Measurements from ENCODE around the gene DBR1. TPM values are rescaled to one million over a fixed set of nuclear protein-coding genes. Genes with fewer than 3 reads are reported as not detected.

DBR1 gene
- polyA plus RNA-seq, 1 donor: 13.7 TPM

DNA sequence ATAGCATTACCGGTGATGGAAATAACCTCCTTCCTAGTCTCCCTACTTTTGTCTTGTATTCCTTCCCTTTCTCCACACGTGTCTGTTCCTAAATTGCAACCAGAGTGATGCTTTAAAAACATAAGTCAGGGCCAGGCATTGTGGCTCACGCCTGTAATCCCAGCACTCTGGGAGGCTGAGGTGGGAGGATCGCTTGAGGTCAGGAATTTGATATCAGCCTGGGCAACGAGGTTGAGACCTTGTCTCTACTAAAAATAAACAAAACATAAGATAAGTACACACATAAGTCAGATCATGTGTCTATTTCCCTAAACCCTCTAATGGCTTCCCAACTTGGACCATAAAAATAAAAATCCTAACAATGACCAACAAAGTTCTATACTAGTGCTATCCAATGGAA is 30.8 kb upstream of the DBR1 start:
- no peak overlapping the region for H3K4me3 ChIP-seq (ENCODE audit: low read length)
- H3K36me3 ChIP-seq (ENCODE audit: control insufficient read depth, insufficient read depth, low read length): peaks cover 10% of the 10 kb centered on the region
- no peaks in the 10 kb centered on the region for H3K27me3 ChIP-seq (ENCODE audit: control insufficient read depth, insufficient read depth, low read length)
- WGBS (ENCODE audit: insufficient coverage, low lambda C conversion rate): 50% methylated on average over 2 of the region's 5 CpGs
- H3K27ac ChIP-seq (ENCODE audit: low read length): no peak overlapping the region
- no peaks in the 10 kb centered on the region for H3K9me3 ChIP-seq (ENCODE audit: control insufficient read depth, low read depth, low read length)
- H3K4me1 ChIP-seq (ENCODE audit: control insufficient read depth, insufficient read depth, low read length): no peaks in the 10 kb centered on the region
- no peak for DNase-seq

DNA sequence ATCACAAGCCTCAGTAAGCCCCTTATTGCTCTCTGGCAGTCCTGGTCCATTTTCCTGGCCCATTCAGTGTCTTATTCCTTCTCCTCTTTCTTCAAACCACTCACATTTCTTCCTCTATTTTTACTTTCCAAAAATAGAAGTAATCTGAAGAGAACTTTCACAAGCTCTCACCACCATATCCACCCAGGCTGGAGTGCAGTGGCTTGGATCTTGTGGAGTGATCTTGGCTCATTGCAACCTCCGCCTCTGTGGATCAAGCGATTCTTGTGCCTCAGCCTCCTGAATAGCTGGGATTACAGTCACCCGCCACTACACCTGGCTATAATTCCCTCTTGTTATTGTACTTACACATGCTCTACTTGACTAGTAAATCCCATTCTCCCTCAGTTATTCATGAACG is 29.2 kb upstream of the DBR1 start:
- Histone ChIP-seq H3K36me3 (ENCODE audit: control insufficient read depth, insufficient read depth, low read length) (peaks cover 8% of the 10 kb centered on the region), H3K27ac (ENCODE audit: low read length) (no peak overlapping the region), H3K27me3 (ENCODE audit: control insufficient read depth, insufficient read depth, low read length) (no peaks in the 10 kb centered on the region), H3K4me1 (ENCODE audit: control insufficient read depth, insufficient read depth, low read length) (no peaks in the 10 kb centered on the region), H3K4me3 (ENCODE audit: low read length) (no peak overlapping the region), H3K9me3 (ENCODE audit: control insufficient read depth, low read depth, low read length) (no peaks in the 10 kb centered on the region)
- no peak for DNase-seq
- 94% methylated on average over 2 of the region's 4 CpGs for WGBS (ENCODE audit: insufficient coverage, low lambda C conversion rate)

- WGBS (ENCODE audit: insufficient coverage, low lambda C conversion rate): no CpG with 5 or more reads among the region's 3 CpGs
- no peak for DNase-seq
- Histone ChIP-seq H3K27ac (ENCODE audit: low read length) (no peak overlapping the region), H3K36me3 (ENCODE audit: control insufficient read depth, insufficient read depth, low read length) (peaks cover 8% of the 10 kb centered on the region), H3K4me1 (ENCODE audit: control insufficient read depth, insufficient read depth, low read length) (no peaks in the 10 kb centered on the region), H3K27me3 (ENCODE audit: control insufficient read depth, insufficient read depth, low read length) (no peaks in the 10 kb centered on the region), H3K9me3 (ENCODE audit: control insufficient read depth, low read depth, low read length) (no peaks in the 10 kb centered on the region), H3K4me3 (ENCODE audit: low read length) (no peak overlapping the region)
Observed at GRCh38 chr3:138202945-138203701, 28.4 kb upstream of the DBR1 start.

DNA sequence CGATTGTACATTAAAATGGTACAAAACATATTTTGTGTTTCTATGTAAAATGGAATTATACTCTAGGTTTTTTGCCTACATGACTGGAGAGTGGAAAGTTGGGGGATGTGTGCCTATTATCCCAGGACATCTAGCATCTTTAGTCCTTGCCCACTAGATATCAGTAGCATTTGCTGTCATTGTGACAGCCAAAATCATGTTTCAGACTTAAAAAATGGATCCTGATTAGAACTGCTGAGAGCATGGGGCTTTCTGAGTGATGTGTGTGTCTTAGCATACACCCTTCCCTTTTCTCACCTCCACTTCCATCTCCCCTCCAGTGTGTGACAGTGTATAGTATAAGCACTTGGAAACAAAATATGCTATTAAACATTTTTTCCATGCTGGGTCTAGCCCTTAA is 25.7 kb upstream of the DBR1 start:
- Histone ChIP-seq H3K4me3 (ENCODE audit: low read length) (no peak overlapping the region), H3K36me3 (ENCODE audit: control insufficient read depth, insufficient read depth, low read length) (peaks cover 6% of the 10 kb centered on the region), H3K9me3 (ENCODE audit: control insufficient read depth, low read depth, low read length) (no peaks in the 10 kb centered on the region), H3K27ac (ENCODE audit: low read length) (no peak overlapping the region), H3K4me1 (ENCODE audit: control insufficient read depth, insufficient read depth, low read length) (peaks cover 5% of the 10 kb centered on the region), H3K27me3 (ENCODE audit: control insufficient read depth, insufficient read depth, low read length) (no peaks in the 10 kb centered on the region)
- WGBS (ENCODE audit: insufficient coverage, low lambda C conversion rate): no CpG with 5 or more reads among the region's 1 CpG
- DNase-seq: no peak

GRCh38 chr3:138199851-138200250 is 25.1 kb upstream of the DBR1 start:
- 86% methylated on average over 1 of the region's 2 CpGs for WGBS (ENCODE audit: insufficient coverage, low lambda C conversion rate)
- H3K4me1 ChIP-seq (ENCODE audit: control insufficient read depth, insufficient read depth, low read length): peaks cover 5% of the 10 kb centered on the region
- H3K27me3 ChIP-seq (ENCODE audit: control insufficient read depth, insufficient read depth, low read length): no peaks in the 10 kb centered on the region

GRCh38 chr3:138197524-138197923 is 22.8 kb upstream of the DBR1 start:
- no peaks in the 10 kb centered on the region for H3K9me3 ChIP-seq (ENCODE audit: control insufficient read depth, low read depth, low read length)
- WGBS (ENCODE audit: insufficient coverage, low lambda C conversion rate): 40% methylated on average over 1 of the region's 1 CpG
- no peak overlapping the region for H3K4me3 ChIP-seq (ENCODE audit: low read length)

More at GRCh38 chr3:138199851-138200250, 25.1 kb upstream of the DBR1 start:
- no peak overlapping the region for H3K4me3 ChIP-seq (ENCODE audit: low read length)
- no peaks in the 10 kb centered on the region for H3K9me3 ChIP-seq (ENCODE audit: control insufficient read depth, low read depth, low read length)
- H3K36me3 ChIP-seq (ENCODE audit: control insufficient read depth, insufficient read depth, low read length): peaks cover 4% of the 10 kb centered on the region
- no peak overlapping the region for H3K27ac ChIP-seq (ENCODE audit: low read length)
- no peak for DNase-seq

GRCh38 chr3:138197058-138197457 is 22.3 kb upstream of the DBR1 start:
- DNase-seq: peak; percentile 35 to 63
- H3K4me1 ChIP-seq (ENCODE audit: control insufficient read depth, insufficient read depth, low read length): peaks cover 5% of the 10 kb centered on the region
- H3K9me3 ChIP-seq (ENCODE audit: control insufficient read depth, low read depth, low read length): no peaks in the 10 kb centered on the region
- no peaks in the 10 kb centered on the region for H3K27me3 ChIP-seq (ENCODE audit: control insufficient read depth, insufficient read depth, low read length)
- peaks cover 2% of the 10 kb centered on the region for H3K36me3 ChIP-seq (ENCODE audit: control insufficient read depth, insufficient read depth, low read length)
- H3K27ac ChIP-seq (ENCODE audit: low read length): peak overlapping the region; percentile 45
- no peak overlapping the region for H3K4me3 ChIP-seq (ENCODE audit: low read length)
- WGBS (ENCODE audit: insufficient coverage, low lambda C conversion rate): no CpG with 5 or more reads among the region's 5 CpGs

More at GRCh38 chr3:138197524-138197923, 22.8 kb upstream of the DBR1 start:
- Histone ChIP-seq H3K27me3 (ENCODE audit: control insufficient read depth, insufficient read depth, low read length) (no peaks in the 10 kb centered on the region), H3K27ac (ENCODE audit: low read length) (peak overlapping the region; percentile 51), H3K4me1 (ENCODE audit: control insufficient read depth, insufficient read depth, low read length) (peaks cover 5% of the 10 kb centered on the region), H3K36me3 (ENCODE audit: control insufficient read depth, insufficient read depth, low read length) (peaks cover under 1% of the 10 kb centered on the region)
- DNase-seq: peak; percentile 24 to 61

- peaks cover 5% of the 10 kb centered on the region for H3K4me1 ChIP-seq (ENCODE audit: control insufficient read depth, insufficient read depth, low read length)
- no peaks in the 10 kb centered on the region for H3K27me3 ChIP-seq (ENCODE audit: control insufficient read depth, insufficient read depth, low read length)
- DNase-seq: no peak
- H3K4me3 ChIP-seq (ENCODE audit: low read length): no peak overlapping the region
- H3K27ac ChIP-seq (ENCODE audit: low read length): no peak overlapping the region
- H3K36me3 ChIP-seq (ENCODE audit: control insufficient read depth, insufficient read depth, low read length): peaks cover 5% of the 10 kb centered on the region
- WGBS (ENCODE audit: insufficient coverage, low lambda C conversion rate): 95% methylated on average over 2 of the region's 2 CpGs
- H3K9me3 ChIP-seq (ENCODE audit: control insufficient read depth, low read depth, low read length): no peaks in the 10 kb centered on the region
Observed at GRCh38 chr3:138196023-138196422, 21.3 kb upstream of the DBR1 start.

DNA sequence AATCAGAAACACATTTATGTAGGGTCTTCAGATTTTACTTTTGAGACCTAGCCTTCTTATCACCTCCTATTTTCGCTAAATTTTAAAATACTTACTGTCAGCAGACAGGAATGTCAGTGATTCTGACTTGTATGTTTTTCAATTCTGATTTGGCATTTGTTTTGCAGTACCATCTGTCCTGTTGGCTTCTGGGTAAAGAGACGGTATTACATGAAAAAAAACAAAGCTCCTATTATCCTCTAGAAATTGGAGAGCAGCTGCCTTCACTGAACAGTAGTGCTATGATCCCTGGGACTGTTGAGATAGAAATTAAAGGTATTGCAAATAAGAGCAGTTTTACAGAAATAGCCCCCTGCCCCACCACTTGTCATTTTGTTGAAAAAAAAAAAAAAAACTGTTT is 20.8 kb upstream of the DBR1 start:
- Histone ChIP-seq H3K4me1 (ENCODE audit: control insufficient read depth, insufficient read depth, low read length) (peaks cover 5% of the 10 kb centered on the region), H3K4me3 (ENCODE audit: low read length) (no peak overlapping the region)
- no CpG with 5 or more reads among the region's 2 CpGs for WGBS (ENCODE audit: insufficient coverage, low lambda C conversion rate)

GRCh38 chr3:138188013-138188730 is 13.5 kb upstream of the DBR1 start:
- H3K4me3 ChIP-seq (ENCODE audit: low read length): peak overlapping the region; percentile 73
- peaks cover 9% of the 10 kb centered on the region for H3K27me3 ChIP-seq (ENCODE audit: control insufficient read depth, insufficient read depth, low read length)
- WGBS (ENCODE audit: insufficient coverage, low lambda C conversion rate): 0% methylated on average over 6 of the region's 17 CpGs
- no peaks in the 10 kb centered on the region for H3K9me3 ChIP-seq (ENCODE audit: control insufficient read depth, low read depth, low read length)
- peak overlapping the region; percentile 77 for H3K27ac ChIP-seq (ENCODE audit: low read length)
- no peaks in the 10 kb centered on the region for H3K4me1 ChIP-seq (ENCODE audit: control insufficient read depth, insufficient read depth, low read length)
- no peak for DNase-seq
- peaks cover 5% of the 10 kb centered on the region for H3K36me3 ChIP-seq (ENCODE audit: control insufficient read depth, insufficient read depth, low read length)

More for the DNA sequence above, 20.8 kb upstream of the DBR1 start:
- Histone ChIP-seq H3K27ac (ENCODE audit: low read length) (no peak overlapping the region), H3K27me3 (ENCODE audit: control insufficient read depth, insufficient read depth, low read length) (no peaks in the 10 kb centered on the region), H3K9me3 (ENCODE audit: control insufficient read depth, low read depth, low read length) (no peaks in the 10 kb centered on the region), H3K36me3 (ENCODE audit: control insufficient read depth, insufficient read depth, low read length) (peaks cover 5% of the 10 kb centered on the region)
- no peak for DNase-seq

Measured in large intestine (tissue), 3 donors.